CD4-positive, alpha-beta T cell treated with Interleukin-1 beta for 1 hour (primary cell): Measurements from ENCODE around the gene CHST3.
"Not testable (repeated sequence)": the region's sequence is repeated elsewhere in the genome, so short reads cannot be mapped to it uniquely, and the experiment has no call there.

Experiments
- DNase-seq, 2 donors: peaks; one replicate each; pipeline ENCODE4 v3.0.0-alpha.2; 2020 to 2022

CHST3 gene, protein sequence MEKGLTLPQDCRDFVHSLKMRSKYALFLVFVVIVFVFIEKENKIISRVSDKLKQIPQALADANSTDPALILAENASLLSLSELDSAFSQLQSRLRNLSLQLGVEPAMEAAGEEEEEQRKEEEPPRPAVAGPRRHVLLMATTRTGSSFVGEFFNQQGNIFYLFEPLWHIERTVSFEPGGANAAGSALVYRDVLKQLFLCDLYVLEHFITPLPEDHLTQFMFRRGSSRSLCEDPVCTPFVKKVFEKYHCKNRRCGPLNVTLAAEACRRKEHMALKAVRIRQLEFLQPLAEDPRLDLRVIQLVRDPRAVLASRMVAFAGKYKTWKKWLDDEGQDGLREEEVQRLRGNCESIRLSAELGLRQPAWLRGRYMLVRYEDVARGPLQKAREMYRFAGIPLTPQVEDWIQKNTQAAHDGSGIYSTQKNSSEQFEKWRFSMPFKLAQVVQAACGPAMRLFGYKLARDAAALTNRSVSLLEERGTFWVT

DNA sequence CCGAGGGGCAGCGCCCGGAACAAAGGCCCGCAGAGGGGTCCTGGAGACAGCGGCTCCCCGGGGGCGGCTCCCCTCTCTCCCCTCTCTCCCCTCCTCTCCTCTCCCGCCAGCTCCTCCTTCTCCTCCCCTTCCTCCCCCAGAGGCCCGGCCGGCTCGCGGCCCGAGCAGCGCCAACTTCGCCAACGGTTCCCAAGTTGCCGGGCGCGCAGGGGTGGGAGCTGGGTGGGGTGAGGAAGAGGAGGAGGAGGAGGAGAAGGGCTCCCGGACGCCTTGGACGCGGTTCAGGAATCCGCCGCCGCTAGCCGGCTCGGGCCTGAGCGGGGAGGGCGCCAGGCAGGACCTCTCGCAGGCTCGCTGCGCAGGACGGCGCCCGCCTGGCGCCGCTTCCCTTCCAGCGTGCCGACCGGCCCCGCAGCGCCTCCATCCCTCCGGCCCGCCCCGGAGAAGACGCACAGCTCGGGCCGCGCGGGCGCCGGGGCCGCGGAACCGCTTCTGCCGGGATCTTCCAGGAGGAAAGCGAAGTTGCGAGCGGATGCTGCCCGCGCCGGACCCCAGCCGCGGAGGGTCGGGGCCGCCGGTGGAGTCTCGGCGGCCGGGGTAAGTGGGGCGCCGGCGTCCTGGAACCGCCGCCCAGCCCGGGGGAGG, at the start of gene CHST3:
Gene CHST3, plus strand, starts transcription at position 298 of the 645 bp plus-strand sequence. CDS start 41,448 bp downstream, outside the sequence.
- DNase-seq, result no peak

DNA sequence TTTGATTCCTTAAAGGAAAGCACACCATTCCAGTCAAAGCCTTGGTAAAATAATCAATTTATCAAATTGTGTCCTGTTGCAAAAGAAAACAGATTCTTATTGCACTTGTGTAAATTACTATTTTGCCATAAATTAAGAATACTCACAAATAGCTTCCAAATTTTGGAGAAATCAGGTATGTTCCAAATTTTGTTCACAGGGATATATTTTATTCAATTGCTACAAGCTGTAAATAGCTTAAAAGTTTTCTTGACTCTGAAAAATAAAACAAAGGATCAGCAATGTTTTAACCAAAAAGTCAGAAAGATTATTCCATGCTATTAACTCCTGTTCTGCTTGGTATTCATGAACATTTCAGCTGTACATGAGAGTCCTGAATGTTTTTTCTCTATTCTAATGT, 47.4 kb upstream of the CHST3 start:
- DNase-seq, result no peak

DNA sequence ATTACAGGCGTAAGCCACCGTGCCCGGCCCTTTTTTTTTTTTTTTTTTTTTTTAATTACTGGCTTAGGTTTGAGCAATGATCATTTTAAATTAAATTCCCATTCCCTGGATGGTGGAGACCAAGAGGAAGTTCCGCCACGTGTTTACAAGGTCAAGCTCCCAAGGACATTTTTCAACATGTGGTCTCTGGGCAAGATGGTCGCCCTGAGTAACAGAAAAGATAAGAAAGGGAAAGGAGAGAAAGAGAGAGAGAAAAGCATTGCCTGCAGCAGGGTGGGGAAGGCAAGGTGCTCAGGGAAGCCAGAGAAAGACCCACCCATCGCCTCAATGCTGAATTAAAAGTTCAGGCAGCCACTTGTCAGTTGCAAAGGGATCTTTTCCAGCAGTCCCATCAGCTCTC, 45.2 kb upstream of the CHST3 start:
- no peak for DNase-seq

DNA sequence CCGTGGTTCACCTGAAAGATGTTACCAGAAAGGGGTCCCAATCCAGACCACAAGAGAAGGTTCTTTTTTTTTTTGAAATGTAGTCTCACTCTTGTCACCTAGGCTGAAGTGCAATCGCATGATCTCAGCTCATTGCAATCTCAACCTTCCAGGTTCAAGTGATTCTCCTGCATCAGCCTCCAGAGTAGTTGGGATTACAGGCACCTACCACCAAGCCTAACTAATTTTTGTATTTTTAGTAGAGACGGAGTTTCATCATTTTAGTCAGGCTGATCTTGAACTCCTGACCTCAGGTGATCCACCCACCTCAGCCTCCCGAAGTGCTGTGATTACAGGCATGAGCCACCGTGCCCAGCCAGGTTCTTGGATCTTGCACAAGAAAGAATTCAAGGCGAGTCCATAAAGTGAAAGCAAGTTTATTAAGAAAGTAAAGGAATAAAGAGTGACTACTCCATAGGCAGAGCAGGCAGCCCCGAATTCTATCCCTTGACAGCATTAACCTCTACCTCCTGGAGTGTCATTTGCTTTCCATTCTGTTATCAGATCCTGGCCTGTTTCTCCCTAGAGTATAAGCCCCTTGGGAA, 44.1 kb upstream of the CHST3 start:
- not testable (repeated sequence) for DNase-seq

DNA sequence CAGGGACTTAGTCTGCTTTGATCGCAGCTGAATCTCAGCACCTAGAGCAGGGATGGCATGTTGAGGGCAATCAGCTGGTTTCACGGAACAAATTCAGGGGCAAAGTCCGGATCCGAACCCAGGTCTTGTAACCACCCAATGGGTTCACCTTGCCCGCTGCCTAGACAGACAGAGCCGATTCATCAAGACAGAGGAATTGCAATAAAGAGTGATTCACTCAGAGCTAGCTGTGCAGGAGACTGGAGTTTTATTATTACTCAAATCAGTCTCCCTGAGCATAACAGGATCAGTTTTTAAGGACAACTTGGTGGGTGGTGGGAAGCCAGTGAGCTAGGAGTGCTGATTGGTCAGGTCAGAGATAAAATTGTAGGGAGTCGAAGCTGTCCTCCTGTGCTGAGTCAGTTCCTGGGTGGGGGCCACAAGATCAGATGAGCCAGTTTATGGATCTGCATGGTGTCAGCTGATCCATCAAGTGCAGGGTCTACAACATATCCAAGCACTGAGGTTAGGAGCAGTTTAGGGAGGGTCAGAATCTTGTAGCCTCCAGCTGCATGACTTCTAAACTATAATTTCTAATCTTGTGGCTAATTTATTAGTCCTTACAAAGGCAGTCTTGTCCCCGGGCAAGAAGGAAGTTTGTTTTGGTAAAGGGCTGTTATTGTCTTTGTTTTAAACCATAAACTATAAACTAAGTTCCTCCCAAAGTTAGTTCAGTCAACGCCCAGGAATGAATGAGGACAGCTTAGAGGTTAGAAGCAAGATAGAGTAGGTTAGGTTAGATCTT, 43.5 kb upstream of the CHST3 start:
- no peak for DNase-seq

DNA sequence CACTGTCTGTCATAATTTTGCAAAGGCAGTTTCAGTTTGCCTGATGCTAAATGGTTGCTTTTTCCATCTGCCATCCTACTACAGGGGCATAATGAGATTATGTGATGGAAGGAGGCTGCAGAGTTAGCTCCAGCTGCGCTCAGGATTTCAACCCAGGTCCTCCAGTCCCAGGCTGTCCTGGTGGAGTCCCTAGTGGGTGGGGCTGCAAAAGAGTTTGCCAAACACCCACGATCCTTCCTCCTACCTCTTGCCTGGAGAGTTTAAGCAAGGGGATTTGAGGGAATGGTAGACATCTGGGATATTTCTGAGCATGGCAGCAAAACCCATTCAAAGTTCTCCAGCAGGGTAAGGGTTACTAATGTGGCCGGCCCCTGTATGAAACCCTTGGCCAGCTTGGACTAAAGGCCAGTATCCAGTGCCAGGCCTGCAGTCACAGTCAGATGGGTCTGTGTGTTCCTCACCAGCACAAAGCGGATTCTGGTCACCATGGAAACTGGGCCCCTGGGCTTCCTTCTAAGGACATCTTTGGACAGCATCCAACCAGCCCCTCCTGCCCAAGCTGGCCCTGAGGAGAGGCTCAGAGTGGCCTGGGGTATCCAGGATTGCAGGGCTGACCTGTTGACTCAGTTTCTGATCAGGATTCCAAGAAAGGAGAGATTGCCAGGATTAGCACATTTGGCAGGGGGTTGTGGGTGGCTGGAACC, 42.7 kb upstream of the CHST3 start:
- DNase-seq, result no peak

DNA sequence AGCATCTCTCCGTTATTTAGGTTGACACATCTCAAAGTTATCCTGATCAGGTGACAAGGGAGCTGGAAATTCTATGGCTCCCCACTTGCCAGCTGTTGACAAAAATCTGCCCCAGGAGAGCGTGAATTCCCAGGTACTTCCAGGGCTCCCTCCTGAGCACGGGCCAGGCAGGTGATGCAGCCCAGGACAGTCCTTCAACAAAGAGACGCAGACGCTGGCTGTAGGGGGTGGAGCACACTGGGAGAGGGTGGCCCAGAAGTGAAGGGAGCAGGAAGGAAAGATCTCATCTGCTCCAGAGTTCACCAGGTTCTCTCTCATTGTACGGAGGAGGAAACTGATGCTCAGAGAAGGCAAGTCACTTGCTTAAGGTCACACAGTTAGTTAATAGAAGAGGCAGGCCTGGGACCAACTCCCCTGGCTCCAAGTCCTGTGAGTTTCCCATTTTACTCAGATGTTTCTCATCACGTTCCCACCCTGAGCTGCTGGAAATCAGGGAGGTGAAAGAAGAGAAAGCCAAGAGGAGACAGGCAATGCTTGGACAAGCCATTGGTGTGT, 41.0 kb upstream of the CHST3 start:
- DNase-seq, result no peak

DNA sequence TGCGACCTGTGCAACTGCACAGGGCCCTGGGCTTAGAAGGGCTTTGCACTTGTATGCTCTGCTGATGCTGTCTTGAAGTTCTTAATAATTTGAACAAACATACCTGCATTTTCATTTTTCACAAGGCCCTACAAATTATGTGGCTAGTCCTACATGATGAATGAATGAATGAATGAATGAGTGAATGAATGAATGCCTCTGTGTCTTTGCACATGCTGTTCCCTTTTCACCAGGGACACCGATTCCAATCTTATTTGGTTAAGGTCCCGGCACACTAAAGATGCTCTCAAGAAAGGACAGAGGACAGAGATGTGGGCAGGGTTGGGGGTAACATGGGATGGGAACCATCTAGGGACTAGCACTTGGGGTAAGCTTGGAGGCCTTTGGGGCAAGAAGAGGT, 39.4 kb upstream of the CHST3 start:
- no peak for DNase-seq

DNA sequence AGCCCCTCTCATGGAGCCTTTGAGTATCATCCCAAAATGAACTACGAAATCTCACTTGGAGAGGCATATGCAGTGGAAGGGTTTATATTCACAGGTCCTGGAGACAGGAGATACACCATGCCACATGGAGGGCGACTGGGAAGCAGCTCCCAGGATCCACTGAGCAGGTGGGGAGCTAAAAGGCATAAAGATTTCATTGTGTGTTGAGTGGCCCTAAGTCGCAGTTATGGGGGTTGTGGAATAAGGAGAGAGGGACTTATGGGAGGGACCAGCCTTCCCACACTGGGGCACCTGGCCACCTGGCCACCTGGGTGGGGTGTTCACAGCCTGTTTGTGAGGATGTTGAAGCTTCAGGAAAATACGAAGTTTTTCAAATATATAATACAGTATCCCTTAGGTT, 37.0 kb upstream of the CHST3 start:
- DNase-seq, result no peak

DNA sequence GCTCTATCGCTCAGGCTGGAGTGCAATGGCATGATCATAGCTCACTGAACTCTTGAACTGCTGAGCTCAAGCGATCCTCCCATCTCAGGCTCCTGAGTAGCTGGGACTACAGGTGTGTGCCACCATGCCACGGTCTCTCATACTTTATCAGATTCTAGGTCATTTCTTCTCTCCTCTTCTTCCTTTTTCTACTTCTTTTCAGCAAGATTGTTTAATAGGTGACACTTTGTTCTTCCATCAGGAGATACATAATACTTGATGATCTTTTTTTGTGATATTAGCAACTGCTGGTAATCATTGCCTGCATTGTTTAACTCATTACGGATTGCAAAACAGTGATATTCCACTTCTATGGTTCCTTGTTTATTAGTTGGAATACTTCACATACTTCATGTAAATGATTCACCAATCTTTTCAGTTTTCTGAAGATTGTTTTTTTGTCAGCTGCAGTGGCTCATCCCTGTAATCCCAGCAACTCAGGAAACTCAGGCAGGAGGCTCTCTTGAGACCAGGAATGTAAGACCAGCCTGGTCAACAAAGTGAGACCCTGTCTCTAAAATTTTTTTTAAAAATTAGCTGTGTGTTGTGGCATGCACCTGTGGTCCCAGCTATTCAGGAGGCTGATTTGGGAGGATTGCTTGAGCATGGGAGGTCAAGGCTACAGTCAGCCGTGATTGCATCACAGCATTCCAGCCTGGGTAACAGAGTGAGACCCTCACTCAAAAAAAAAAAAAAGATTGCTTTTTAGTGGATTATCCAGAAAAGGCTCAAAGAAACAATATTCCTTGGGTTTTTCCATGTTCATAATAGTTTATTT, 36.2 kb upstream of the CHST3 start:
- no peak for DNase-seq

DNA sequence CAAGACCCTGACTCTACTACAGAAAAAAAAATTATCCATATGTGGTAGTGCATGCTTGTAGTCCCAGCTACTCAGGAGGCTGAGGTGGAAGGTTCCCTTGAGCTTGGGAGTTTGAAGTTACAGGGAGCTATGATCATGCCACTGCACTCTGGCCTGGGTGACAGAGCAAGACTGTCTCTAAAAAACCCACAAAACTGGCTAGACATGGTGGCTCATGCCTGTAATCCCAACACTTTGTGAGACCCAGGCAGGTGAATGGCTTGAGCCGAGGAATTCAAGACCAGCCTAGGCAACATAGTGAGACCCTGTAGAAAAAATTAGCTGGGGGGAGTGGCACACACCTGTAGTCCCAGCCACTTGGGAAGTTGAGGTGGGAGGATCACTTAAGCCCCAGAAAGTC, 32.9 kb upstream of the CHST3 start:
- no peak for DNase-seq

DNA sequence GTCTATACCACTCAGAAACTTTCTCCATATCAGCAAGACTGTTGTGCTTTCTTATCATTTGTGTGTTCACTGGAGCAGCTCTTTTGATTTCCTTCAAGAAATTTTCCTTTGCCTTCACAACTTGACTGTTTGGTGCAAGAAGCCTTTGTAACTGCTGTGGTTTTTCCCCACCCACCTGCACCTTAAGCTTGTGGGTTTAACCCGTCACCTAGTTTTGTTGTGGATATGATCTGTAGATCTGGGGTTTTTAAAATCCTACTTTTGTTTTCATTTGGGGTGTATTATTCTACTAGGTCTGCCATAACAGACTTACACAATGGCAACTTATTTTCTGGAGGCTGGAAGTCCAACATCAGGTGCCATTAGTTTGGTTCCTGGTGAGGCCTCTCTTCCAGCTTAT, 30.5 kb upstream of the CHST3 start:
- DNase-seq, result peak in 1 of 2 donors; percentile 10

DNA sequence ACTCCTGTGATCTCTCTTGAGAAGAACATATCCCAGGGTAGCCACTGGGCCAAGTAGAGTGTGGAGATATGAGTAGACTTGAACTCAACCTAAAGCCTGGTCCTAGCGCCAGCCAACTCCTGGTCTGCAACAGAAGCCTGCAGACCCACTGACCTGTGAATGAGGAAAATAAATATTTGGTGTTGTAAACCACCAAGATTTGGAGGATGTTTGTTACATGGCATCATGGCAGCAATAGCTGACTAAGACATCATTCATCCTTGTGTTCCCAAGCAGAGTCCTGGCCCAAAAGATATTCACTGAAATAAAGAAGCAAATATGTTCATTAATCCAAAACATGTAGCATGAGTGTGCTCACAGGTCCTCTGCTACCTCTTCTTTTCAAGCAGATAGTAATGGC, 26.0 kb upstream of the CHST3 start:
- DNase-seq, result no peak

DNA sequence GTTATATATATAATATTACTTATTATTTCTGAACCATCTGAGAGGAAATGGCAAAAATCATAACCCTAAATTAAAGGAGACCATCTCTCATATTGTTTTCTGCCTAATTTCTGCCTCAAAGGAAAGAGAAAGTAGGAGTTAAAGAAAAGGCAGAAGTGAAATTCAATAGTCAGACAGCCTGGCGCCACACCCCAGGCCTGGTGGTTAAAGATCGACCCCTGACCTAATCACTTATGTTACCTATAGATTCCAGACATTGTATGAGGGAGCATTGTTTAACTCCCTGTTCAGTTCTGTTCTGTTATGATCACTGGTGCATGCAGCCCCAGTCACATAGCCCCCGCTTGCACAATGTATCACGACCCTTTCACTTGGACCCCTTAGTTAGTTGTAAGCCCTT, 24.9 kb upstream of the CHST3 start:
- no peak for DNase-seq

DNA sequence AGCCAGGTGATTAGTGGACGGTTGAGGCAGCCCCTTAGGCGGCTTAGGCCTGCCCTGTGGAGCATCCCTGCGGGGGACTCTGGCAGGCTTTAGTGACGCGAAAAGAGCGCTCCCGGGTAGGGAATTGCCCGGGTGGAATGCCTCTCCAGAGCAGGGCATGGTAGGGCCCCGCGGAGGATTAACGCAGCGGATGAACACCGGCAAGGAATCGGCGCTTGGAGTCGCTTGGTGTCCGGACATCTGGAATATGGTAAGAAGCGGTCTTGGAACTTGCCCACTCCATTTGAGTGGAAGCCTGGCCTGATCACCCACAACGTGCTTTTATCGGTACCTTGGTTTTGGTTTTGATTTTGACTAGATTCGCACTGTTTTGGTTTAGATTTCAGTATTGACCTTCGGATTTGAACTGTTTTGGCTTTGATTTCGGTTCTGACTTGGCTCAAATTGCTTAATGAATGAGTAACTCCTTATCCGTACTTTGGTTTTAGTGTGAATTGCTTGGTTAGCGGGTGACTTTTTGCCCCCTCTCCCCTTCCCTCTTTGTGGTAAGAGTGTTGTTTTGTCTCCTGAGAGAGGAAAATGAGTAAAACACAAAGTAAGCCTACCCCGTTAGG, 24.2 kb upstream of the CHST3 start:
- no peak for DNase-seq

DNA sequence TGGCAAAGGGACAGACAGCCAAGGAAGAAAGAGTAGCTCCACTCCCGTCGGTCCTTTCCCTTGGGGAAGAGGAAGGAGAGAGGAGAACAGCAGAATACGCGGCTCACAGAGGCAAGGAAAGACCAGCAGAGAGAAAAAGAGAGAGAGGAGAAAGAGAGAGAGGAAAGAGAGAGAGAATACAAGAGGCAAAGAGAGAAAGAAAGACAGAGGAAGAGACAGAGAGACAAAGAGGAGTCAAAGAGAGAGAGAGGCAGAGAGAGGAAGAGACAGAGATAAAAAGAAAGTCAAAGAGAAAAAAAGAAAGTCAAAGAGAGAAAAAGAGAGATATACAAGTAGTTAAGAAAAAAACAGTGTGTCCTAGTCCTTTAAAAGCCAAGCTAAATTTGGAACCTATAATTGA, 23.4 kb upstream of the CHST3 start:
- no peak for DNase-seq

DNA sequence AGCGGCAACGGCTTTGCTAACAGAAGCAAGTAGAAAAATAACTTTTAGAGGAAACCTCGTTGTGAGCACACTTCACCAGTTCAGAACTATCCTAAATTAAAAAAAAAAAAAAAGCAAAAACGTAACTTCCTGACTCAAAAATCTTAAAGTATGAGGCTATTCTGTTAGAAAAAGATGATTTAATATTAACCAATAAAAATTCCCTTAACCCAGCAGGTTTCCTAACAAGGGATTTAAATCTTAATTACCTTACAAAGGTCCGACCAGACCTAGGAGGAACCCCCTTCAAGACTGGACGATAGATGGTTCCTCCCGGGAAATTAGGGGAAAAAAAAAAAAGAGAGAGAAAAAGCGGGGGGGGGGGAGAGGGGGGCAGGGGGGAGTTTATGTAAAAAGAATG, 22.9 kb upstream of the CHST3 start:
- no peak for DNase-seq

DNA sequence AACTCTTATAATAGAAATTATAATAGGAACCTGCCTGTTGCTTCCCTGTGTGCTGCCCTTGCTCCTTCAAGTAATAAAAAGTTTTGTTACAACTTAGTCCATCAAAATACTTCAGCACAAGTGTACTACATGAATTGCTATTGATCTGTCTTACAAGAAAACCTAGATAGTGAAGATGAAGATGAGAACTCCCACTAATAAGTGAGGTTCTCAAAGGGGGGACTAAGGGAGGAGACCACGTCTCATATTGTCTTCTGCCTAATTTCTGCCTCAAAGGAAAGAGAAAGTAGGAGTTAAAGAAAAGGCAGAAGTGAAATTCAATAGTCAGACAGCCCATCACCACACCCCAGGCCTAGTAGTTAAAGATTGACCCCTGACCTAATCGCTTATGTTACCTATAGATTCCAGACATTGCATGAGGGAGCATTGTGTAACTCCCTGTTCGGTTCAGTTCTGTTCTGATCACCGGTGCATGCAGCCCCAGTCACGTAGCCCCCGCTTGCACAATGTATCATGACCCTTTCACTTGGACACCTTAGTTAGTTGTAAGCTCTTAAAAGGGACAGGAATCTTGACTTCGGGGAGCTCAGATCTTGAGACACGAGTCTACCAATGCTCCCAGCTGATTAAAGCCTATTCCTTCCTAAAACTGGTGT, 18.2 kb upstream of the CHST3 start:
- DNase-seq, result no peak

DNA sequence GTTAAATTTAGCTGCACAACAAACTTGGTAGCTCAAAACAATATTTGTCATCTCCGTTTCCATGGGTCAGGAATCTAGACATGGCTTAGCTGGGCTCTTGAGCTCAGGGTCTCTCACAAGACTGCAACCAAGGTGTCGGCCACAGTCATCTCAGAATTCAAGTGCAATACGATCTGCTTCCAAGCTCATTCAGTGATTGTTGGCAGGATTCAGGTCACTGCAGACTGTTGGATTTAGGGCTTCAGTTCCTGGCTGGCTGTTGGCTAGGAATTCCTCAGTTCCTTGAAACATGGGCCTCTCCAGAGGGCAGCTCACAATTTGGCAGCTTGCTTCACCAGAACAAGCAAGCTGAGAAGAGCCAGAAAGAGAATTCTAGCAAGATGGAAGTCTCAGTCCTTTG, 17.5 kb upstream of the CHST3 start:
- DNase-seq, result no peak

DNA sequence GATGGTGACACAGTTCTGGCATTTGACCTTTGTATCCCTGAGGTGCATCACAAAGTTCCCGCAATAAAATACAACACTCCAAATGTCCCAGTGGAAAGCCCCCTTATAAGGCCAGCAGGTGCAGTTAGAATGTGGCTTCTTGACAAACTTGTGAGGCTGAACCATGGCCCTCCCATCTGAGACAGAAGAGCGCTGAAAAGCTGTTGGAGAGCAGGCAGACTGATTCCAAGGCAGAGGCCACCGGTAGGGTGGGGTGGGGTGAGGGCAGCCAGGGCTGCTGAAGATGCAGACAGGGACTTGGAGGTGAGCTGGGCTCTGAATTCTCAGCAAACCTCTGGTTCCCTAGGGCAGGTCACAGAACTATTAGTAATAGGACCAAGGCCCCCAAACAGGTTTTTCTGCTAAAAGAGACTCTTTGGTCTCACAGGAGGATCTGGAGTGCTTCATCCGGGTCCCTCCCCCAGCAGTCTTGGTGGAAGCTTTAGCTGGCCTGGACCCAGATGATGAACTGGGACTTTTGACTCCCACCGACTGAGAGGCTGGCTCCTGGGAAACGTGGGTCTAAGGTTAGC, 15.6 kb upstream of the CHST3 start:
- DNase-seq, result no peak
